Retina (tissue), 1 donor: Measurements from ENCODE around the gene AZU1.

Experiments used
- DNase-seq: peaks from one replicate; pipeline ENCODE4 v3.0.0-alpha.2; 2016

Gene AZU1

DNA sequence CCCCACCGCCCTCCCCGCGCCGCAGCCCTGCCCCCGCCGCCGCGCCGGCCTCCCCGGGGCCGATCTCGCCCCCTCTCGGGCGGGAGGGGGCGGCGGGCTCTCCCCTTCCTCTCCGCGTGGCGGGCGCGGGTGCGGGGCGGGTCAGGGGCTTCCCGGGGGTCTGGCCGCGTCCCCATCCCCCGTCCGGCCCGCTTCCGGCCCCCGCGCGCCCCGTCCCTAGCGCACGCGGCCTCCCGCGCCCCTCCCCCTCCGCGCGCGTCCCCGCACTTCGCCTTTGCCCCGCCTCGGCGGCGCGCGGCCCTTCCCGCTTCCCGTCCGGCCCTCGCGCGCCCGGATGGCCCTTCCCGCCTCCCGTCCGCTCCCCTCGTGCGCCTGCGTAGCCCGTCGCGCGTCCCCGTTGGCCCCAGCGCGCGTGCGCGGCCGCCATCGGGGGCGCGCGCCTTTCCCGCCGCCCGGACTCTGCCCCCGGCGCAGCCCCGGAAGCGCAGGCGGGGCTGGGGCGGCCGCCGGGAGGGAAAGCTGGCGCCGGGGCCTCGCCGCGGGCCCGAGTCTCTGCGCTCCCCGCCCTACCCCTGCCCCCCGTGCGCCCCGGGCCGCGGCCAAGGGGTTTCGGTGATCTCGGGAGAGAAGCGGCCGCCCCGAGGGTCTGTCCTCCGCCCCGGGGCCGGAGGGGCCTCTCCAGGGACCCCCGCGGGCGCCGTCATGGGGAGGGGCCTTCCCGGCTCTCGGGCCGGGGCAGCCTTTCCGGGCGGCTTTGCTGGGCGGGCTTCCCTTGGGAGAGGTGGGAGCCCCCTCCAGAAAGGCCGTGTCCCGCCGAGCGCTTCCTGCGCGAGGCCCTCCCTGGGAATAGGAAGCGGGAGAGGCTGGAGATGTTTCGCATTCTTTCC, 29.9 kb upstream of the AZU1 start:
- DNase-seq = peak; percentile 79

DNA sequence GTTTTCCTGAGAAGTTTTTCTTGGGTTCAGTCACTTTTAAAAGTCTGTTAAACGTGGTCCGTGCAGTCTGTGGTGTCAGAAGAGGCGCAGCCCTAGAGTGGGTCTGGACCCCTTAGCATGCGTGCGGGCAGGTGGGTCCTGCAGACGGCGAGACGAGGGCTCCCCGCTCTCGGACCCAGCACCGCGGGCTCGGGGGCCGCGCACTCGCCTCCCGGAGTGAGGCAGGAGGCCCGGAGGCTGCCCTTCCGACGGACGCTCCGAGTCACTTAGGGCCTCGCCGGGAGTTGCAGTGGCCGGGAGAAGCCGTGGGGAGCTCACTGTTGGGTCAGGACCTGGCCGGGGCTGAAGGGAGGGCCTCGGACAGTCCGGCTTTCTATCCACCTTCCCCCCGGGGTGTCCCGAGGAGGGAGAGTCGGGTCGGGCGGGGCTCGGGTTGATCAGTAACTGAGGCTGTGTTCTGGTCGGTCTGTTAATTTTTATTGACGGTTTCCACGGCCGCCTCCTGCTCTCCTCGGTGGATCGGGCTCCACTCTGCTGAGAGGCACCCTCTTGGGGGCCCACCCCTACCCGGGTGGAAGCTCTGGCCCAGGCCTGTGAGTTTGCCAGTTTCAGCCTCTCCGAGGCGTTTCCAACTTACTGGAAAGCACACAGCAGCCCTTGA, 29.1 kb upstream of the AZU1 start:
- DNase-seq = peak; percentile 58

DNA sequence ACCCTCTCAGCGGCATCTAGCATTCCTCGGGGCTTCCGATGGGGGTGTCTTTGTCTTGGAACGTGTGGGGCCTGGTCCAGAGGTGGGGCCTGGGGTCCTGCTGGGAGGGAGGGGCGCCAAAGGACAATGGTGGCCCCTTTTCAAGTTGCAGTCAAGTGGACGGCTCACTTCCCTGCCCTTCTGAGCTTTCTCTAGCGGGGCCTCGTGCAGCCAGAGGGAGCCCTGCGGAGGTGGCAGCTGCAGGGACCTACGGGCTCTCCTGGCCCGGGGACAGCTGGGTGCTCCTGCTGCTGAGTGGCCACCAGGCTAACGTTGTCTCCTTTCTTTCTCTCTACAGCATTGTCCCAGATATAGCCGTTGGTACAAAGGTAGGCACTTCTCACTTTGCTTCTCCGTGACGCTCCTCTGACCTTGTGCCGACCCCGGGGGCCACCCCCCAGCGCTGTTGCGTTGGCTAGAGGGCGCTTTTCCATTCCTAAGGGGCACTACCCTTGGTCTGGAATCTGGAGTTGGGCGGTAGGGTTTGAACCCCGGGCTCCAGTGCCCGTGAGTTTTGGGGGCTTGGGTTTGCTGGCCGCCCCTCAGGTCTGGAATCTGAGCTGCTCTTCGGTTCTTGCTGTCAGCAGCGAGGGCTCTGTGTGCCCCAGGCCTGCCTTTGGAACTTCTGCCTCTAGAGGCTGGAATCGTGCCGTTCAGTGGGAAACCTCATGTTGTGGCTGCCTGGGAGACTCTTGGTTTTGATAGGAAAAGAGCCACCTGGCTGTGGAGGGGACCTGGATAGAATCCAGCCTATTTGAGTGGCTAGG, 28.4 kb upstream of the AZU1 start:
- DNase-seq = peak; percentile 53

DNA sequence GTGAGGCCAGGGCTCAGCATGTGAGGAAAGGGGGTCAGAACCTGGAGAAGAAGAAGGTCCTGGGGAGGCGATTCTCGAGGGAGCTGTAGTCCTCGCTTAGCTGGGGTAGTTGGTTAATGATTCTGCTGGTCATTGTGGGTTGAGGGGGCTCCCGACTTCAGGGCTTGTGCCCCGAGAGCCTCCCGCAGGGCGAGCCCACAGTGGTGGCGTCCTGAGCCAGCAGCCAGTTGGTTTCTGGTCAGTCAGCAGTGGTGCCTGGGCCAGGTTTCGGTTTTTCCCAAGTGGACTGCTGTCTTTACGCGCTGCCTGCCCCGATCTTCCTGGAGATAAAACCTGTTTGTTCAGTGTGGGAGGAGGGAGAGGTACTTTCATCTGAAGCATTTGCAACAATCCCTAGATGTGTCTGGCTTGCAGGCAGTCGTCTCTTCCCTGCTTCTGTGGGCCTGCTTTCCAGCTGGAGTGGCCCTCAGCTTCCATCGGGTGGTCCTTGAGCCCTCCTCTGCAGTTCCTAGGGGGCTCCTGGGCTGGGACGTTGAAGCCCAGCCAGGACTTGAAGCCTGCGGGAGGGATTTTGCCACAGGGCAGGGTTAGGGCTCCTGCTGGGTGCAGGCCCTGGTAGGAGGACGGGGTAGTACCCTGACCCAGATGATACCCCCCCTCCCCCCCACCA, 27.1 kb upstream of the AZU1 start:
- DNase-seq = no peak

DNA sequence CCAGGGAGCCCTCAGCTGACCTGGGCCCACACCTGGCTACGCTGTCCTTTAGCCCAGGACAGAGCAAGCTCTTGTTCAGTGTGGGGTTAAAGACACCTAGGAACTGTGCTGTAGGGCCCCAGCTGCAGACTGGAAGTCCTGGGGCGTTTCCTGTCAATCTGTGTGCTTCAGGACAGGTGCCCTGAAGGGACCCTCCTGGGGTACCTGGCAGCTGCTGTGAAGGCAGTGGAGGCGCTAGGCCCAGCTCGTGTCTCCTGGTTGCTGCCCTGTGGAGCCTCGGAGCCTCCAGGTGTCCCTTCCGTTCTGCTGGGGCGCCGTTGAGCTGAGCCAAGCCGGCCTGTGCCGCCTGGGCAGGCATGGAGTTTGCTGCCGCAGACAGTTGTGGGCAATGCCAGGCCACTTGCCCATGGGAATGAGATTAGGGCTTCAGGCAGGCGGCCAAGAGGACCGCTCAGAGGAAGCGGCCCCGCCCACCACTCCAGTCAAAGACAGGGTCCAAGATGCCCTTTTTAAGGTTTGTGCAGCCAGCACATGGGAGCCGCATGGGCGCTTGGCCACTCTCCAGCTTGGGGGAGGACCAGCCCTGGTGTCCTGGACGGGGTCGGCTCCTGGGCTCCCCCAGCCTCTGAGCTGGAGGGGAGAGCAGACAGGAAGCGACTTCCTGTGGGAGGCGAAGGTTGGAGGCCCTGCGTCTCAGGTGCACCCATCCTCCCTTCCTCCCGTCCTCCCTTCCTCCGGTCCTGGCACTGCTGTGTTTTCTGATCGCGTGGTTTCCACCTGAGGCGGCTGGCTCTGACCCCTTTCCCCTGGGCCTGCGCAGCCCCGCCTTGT, 26.4 kb upstream of the AZU1 start:
- no peak for DNase-seq

DNA sequence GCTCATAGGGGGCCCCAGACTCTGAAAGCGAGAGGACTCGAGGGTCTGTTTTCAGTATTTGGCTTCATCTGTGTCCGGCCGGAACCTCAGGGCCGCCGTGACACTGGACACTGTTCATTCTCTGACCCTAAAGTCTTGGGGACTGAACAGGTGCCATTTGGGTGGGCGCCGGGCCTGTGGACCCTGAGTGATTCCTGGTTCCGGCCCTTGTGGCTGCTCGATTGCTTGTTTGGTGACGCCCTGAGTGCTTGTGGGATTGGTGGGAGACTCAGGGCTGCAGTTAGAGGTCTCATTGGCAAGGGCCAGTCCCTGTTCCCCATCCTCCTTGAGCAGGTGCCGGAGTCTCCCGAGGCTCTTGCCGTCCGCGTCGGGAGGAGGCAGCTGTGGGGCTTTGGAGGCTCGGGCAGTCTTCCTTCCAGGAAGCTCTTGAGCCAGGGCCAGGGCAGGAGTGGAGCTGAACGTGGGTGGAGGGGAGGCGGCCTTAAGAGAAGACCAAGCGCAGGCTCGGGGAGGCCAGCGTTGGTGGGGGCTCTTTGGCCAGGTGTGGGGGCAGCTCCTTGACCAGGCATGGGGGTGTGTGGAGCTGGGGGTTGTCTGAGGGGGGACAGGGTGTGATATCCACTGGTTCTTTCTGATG, 25.7 kb upstream of the AZU1 start:
- no peak for DNase-seq

DNA sequence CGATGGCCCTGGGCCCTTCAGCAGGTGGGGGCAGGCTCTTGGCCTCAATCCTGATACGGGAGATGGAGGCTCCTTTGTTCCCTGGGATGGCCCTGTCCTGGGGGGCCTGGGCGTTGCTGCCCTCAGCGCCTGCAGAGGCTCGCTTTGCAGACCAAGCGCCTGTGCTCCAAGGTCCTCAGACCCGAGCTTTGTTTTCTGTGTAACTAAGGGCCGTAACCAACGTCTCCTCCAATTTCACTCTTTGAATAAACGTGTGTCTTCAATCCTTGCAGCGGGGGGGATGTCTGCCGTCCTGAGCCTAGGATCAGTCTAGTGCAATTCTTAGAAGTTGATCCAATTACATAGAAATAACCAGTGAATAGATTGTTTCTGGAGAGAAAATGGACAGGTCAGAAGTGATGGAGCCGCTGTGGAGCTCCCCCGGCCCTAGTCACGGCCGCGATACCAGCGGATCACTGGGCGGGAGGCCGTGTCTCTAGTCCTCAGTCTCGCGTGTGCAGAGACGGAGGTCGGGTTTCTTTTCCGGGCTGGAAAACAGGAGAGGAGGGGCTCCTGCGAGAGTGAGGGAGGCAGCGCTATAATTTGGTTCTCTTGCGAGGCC, 25.0 kb upstream of the AZU1 start:
- DNase-seq = no peak

DNA sequence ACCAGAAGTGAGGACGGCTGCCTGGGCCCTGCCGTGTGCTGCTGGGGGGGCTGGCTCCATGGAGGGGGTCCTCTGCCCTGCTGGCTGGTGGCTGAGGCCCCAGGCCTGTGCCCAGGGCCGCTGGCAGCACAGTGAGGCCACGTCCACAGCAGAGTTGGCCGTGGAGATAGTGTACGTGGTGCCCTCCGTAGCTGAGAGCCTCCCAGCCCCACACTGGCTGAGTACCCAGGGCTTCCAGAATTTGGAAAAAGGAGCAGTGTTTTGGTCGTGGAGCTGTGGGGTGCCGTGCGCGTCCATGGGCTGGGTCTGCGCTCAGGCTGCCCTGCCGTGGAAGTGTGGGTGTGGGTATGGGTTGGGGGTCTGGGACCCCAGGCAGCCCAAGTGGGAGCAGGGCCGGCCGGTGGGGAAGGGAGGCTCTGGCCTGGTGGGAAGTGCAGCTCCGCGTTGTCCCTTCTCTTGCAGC, 24.5 kb upstream of the AZU1 start:
- DNase-seq = no peak

DNA sequence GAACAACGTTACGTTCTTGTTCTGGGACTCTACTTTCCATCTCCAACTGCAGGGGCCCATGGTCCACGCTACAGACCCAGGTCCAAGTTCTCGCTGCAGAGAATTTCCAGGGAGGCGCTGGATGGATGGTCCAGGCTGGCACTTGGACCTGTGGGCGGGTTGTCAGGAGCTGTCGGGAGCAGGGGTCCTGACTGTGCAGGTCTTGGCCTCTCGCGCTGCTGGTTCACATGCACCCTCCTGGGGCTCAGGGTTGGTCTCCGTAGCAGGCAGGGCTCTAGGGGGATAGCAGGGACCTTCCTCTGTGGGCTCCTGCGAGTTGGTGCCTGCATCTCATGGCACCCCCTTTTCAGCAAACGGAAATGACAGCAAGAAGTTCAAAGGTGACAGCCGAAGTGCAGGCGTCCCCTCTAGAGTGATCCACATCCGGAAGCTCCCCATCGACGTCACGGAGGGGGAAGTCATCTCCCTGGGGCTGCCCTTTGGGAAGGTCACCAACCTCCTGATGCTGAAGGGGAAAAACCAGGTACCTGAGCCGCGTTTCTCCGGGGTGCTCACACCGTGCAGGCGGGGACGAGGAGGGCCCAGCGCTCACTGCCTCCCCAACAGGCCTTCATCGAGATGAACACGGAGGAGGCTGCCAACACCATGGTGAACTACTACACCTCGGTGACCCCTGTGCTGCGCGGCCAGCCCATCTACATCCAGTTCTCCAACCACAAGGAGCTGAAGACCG, 23.8 kb upstream of the AZU1 start:
- no peak for DNase-seq

DNA sequence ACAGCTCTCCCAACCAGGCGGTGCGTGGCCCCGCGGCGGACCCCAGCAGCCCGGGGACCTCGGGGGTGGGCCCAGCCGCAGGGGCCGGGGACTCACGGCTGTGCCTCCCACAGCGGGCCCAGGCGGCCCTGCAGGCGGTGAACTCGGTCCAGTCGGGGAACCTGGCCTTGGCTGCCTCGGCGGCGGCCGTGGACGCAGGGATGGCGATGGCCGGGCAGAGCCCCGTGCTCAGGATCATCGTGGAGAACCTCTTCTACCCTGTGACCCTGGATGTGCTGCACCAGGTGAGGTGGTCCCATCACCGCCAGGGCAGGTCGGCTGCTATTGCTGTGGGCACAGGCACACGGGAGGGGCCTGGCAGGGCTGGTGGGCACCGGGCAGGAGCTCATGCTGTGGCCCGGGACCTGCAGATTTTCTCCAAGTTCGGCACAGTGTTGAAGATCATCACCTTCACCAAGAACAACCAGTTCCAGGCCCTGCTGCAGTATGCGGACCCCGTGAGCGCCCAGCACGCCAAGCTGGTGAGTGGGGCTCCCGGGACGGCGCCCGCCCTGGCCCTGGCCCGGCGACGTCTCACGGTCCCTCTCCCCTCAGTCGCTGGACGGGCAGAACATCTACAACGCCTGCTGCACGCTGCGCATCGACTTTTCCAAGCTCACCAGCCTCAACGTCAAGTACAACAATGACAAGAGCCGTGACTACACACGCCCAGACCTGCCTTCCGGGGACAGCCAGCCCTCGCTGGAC, 23.0 kb upstream of the AZU1 start:
- no peak for DNase-seq

DNA sequence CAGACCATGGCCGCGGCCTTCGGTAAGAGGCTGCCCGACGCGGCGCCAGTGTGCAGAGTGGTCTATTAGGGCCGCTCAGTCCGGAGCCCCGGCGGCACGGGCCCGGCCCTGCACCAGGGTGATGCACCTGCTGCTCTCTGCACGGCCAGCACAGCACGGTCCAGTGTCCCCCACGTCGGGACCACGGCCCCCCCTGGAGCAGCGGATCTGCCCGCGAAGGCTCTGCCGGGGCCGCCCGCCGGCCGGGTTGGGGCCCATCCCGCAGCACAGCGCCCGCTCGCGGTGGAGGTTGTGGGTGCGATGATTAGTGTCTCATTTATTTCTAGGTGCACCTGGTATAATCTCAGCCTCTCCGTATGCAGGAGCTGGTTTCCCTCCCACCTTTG, 22.5 kb upstream of the AZU1 start:
- no peak for DNase-seq

DNA sequence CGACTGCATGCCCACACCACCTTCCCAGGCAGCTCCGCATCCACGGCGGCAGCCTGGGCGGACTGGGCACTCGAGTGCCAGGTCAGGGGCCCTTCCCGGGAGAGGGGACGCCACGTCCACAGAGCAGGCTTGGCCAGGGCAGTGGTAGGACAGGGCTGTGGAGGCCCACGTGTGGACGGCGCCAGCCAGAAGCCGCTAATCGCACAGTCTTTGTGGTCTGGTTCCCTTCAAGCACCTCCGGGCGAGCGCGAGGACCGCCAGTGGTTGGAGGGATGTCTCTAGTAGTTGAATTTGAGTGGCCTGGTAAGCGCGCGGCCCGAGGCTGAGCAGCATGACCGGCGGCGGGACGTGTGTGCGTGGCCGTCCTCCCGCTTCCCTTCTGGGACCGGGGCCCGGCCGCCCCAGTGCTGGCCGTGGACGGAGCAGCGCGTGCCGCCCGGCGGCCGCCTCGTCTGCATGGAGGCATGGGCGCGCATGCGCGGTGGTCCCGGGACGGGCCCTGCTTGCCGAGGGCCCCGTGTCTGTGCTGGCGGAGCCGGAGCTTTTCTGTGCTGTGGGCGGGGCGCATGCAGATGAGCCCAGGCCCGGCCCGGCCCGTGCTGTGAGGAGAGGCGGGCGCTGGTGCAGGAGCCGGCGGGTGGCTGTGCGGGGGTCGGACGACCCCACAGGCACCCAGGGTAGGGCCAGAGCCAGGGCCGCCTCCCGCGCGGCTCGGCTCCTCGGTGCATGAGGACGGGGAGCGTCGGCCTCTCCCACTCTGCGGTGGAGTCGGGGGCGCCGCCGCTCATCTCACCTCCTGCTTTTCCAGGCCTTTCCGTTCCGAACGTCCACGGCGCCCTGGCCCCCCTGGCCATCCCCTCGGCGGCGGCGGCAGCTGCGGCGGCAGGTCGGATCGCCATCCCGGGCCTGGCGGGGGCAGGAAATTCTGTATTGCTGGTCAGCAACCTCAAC, 21.8 kb upstream of the AZU1 start:
- DNase-seq = no peak

DNA sequence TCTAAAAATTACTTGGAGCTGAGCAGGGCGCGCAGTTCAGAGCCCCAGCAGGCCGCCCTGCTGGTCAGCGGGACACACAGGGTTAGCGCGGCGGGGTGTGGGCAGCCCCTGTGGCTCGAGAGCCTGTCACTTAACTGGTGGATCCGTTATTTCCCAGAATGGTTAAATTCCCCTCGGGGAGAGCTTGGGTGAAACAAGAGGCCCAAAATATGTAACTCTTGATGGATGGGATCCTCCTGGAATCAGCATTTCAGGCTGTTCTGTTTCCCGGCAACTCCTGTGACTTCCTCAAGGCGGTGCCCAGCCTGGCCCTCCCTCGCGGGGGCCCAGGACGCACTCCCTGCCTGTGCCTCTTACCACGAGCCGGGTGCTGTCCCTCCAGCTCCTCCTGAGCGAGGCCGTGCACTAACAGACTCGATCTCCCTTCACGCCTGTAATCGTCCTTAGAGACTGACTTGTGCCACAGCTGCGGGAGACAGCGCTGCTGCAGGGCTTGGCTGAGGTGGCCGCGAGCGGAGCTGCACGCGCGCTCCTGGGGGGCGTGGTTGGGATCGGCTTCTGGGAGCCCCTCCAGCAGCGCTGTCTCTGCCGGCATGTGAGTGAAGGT, 20.7 kb upstream of the AZU1 start:
- DNase-seq = no peak

DNA sequence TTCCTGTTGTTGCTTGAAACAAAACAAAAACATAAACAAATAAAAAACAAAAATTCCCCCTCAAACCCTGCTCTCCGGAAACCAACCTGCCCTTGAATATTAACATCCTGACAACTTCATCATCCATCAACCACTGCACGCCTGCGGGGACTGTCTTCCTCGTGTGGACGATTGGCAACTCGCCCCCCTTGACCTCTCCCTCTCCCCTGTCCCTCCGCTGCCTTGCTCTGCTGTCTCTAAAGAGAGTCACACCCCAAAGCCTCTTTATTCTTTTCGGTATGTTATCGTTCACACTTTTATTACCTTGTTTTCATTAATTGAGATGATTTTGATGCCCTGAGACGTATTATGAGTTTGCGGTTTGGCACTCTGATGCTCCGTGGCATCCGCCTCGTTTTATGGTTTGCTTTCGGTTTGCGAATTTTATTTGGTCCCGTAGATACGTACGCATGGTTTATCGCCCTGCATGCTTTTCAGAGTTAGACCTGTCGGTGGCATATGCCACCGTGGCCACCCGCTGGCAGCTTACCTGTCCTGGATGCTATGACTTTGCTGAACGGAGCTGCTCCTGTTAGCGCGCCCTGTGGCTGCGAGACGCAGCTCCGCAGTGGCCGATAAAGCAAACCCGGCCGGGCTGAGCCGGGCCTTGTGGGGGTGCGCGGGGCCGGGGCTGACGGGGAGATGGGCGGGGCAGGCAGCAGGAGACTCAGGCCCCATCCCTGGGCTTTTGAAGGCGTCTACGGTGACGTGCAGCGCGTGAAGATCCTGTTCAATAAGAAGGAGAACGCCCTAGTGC, 19.8 kb upstream of the AZU1 start:
- no peak for DNase-seq

DNA sequence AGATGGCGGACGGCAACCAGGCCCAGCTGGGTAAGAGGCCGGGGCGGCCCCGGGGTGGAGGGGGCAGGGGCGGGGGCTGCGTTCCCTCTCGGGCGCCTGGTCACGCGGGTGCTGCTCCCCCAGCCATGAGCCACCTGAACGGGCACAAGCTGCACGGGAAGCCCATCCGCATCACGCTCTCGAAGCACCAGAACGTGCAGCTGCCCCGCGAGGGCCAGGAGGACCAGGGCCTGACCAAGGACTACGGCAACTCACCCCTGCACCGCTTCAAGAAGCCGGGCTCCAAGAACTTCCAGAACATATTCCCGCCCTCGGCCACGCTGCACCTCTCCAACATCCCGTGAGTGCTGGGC, 19.2 kb upstream of the AZU1 start:
- DNase-seq = no peak

DNA sequence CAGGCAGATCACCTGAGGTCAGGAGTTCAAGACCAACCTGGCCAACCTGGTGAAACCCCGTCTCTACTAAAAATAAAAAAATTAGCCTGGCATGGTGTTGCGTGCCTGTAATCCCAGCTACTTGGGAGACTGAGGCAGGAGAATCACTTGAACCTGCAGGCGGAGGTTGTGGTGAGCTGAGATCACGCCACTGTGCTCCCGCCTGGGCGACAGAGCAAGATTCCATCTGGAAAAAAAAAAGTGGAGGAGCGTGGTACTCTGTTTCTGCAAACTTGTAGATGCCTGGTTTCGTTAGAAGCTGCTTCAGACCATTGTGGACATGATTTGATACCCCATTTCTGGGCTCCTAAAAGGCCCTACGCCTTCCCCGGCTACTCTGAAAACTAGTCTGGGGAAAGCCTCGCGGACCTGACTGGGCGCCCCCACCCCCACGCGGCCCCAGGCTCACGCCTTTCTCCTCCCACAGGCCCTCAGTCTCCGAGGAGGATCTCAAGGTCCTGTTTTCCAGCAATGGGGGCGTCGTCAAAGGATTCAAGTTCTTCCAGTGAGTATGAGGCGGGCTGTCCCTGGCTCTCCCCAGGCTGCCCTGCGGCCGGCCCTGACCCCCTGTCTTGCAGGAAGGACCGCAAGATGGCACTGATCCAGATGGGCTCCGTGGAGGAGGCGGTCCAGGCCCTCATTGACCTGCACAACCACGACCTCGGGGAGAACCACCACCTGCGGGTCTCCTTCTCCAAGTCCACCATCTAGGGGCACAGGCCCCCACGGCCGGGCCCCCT, 17.4 kb upstream of the AZU1 start:
- DNase-seq = no peak
